Aorta (tissue), 5 donors: ENCODE data around the gene FBXW11. TPM values are rescaled to one million over a fixed set of nuclear protein-coding genes. Genes with fewer than 3 reads are reported as not detected.
"Not testable (repeated sequence)": the region's sequence is repeated elsewhere in the genome, so short reads cannot be mapped to it uniquely, and the experiment has no call there.

Experiments
- ATAC-seq: fragments of 200-7000 bp; cut with Tn5 transposase; one replicate; pipeline ENCODE4 v1.9.1; 2022; ENCODE audit warnings: moderate library complexity; ENCODE audit not compliant: low FRiP score
- DNase-seq, 2 donors: peaks; one replicate each; pipeline ENCODE4 v3.0.0-alpha.2; 2020
- H3K27ac ChIP-seq, 2 donors: one replicate each; pipeline ENCODE4 v1.5.1; 2013; ENCODE audit warnings: low read length in 2 of 2, mild to moderate bottlenecking in 2 of 2, moderate library complexity in 2 of 2, control low read depth in 1 of 2, inconsistent platforms in 1 of 2, low read depth in 1 of 2
- H3K27me3 ChIP-seq, 2 donors: one replicate each; pipeline ENCODE4 v1.6.1; 2013; ENCODE audit warnings: control low read depth in 1 of 2, low read length in 1 of 2, mild to moderate bottlenecking in 1 of 2, moderate library complexity in 1 of 2; ENCODE audit not compliant: insufficient read depth in 2 of 2, control insufficient read depth in 1 of 2
- H3K36me3 ChIP-seq, 2 donors: one replicate each; pipeline ENCODE4 v1.6.1; 2013; ENCODE audit warnings: control low read depth in 1 of 2, low read length in 1 of 2, mild to moderate bottlenecking in 1 of 2; ENCODE audit not compliant: insufficient read depth in 2 of 2, control insufficient read depth in 1 of 2
- H3K4me1 ChIP-seq, 2 donors: one replicate each; pipeline ENCODE4 v1.6.1; 2013; ENCODE audit warnings: low read length in 2 of 2, control low read depth in 1 of 2, mild to moderate bottlenecking in 1 of 2, moderate library complexity in 1 of 2; ENCODE audit not compliant: insufficient read depth in 2 of 2, control insufficient read depth in 1 of 2
- H3K4me3 ChIP-seq, 2 donors: one replicate each; pipeline ENCODE4 v1.5.1; 2013; ENCODE audit warnings: low read length in 2 of 2, control low read depth in 1 of 2, mild to moderate bottlenecking in 1 of 2
- H3K9me3 ChIP-seq: one replicate; pipeline ENCODE4 v1.6.1; 2013; ENCODE audit warnings: mild to moderate bottlenecking, low read length; ENCODE audit not compliant: control insufficient read depth
- WGBS, 2 donors: extraction: QIAGEN DNeasy Blood & Tissue Kit; methylation state at CpG; one replicate each; pipeline ENCODE4 v1.1.7; 2013; 5-methylcytosine and 5-hydroxymethylcytosine counted together
- intact Hi-C, 2 donors: fragments of 100-400 bp; cut with DNase I; formaldehyde crosslinking; loops; one replicate each; pipeline versions ENCODE4 v1.14.2 to v1.15.0; 2022
- polyA plus RNA-seq, 2 donors: library from polyadenylated mRNA; stranded (reverse); fragments of 200-250 nt; gene quantifications; one replicate each; pipeline ENCODE4 v1.2.3, GENCODE V29; 2013
- total RNA-seq, 2 donors: library from RNA; stranded (reverse); fragmentation: NEBNext Ultra II Directional; extraction: Animal tissue kit (Norgen Biotek cat#: 25700); gene quantifications; one replicate each; pipeline ENCODE4 v1.2.1, GENCODE V29; 2021
- donor health status: healthy with polysubstance abuse.
- donor health status: Bipolar disorder and iron deficiency.
- donor health status: DM: no; HTN: no; CAD: no.
- donor health status: DM: no; HTN: no; CAD: no.
- donor health status: DM: yes; HTN: yes; CAD: no.

Gene FBXW11
- total and polyA plus RNA-seq, 4 donors, result 13.5 to 64.0 (median 40.9) TPM

DNA sequence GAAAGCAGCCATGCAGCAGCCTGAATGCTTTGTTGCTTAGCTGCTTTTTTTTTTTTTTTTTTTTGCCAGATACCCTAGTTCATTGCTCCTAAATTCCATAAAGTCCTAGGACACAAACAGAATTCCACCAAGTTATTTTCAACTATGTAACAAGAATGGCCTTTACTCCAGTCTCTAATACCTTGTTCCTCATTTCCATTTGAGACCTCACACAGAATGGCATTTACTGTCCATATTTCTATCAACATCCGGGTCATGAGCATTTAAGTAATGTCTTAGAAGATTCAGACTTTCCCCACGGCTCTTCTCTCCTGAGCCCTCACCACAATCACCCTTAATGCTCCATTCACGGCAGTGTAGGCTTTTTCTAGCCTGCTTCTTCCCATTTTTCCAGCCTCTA lies 31.7 kb upstream of the FBXW11 start:
- H3K4me3 ChIP-seq, result no peak overlapping the region
- H3K4me1 ChIP-seq, result no peaks in the 10 kb centered on the region
- DNase-seq (no peak), ATAC-seq (no peak)
- 74 to 80% methylated on average over 3 of the region's 3 CpGs for WGBS, 2 donors
- intact Hi-C loops, result loop anchor here in 1 of 2 donors (2.0 kb wide), 1 partner anchor 125 kb away; no protein-coding TSS in a partner anchor
- H3K27ac ChIP-seq, result no peak overlapping the region
- no peaks in the 10 kb centered on the region for H3K9me3 ChIP-seq
- no peaks in the 10 kb centered on the region for H3K36me3 ChIP-seq
- H3K27me3 ChIP-seq, result no peaks in the 10 kb centered on the region

DNA sequence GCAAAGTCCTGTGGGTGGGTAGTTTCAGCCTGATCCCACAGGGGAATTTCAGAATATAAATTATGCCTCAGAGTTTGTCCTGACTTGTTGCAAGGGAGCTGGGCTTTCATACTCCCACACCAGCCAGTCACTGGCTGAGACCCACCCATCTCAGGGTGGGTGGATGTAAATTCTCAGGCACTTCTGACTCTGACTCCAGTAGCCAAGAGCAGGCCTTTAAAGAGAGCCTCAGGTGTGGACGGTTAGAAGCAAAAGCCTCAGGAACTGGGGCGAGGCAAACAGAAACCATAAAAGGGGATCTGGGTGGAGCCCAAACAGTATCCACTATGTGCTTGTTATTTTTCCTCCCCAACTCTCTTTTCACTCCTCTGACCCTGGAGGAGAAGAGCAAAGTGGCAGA lies 28.6 kb upstream of the FBXW11 start:
- H3K9me3 ChIP-seq, result no peaks in the 10 kb centered on the region
- H3K36me3 ChIP-seq, result no peaks in the 10 kb centered on the region
- intact Hi-C loops, result no loop called here
- no peaks in the 10 kb centered on the region for H3K27me3 ChIP-seq
- H3K4me1 ChIP-seq, result no peaks in the 10 kb centered on the region
- H3K4me3 ChIP-seq, result no peak overlapping the region
- DNase-seq, result no peak
- no peak for ATAC-seq
- no peak overlapping the region for H3K27ac ChIP-seq
- WGBS, 2 donors, result 55 to 68% methylated on average over 2 of the region's 2 CpGs

GRCh38 chr5:172031894-172032461 lies 25.5 kb upstream of the FBXW11 start:
- H3K9me3 ChIP-seq, result no peaks in the 10 kb centered on the region
- no peaks in the 10 kb centered on the region for H3K27me3 ChIP-seq
- ATAC-seq (no peak), DNase-seq (no peak)
- H3K4me3 ChIP-seq, result no peak overlapping the region
- intact Hi-C loops, result no loop called here
- no peaks in the 10 kb centered on the region for H3K4me1 ChIP-seq
- 95 to 98% methylated on average over 4 of the region's 4 CpGs for WGBS, 2 donors
- H3K27ac ChIP-seq, result no peak overlapping the region
- no peaks in the 10 kb centered on the region for H3K36me3 ChIP-seq

GRCh38 chr5:172029876-172030275 lies 23.4 kb upstream of the FBXW11 start:
- ATAC-seq, result no peak
- Histone ChIP-seq H3K27me3 (no peaks in the 10 kb centered on the region), H3K9me3 (no peaks in the 10 kb centered on the region), H3K4me3 (no peak overlapping the region), H3K4me1 (no peaks in the 10 kb centered on the region), H3K36me3 (no peaks in the 10 kb centered on the region), H3K27ac (no peak overlapping the region)
- intact Hi-C loops, result loop anchor here in 1 of 2 donors (10.0 kb wide), 1 partner anchor 605 kb away; no protein-coding TSS in a partner anchor
- DNase-seq, result no peak

DNA sequence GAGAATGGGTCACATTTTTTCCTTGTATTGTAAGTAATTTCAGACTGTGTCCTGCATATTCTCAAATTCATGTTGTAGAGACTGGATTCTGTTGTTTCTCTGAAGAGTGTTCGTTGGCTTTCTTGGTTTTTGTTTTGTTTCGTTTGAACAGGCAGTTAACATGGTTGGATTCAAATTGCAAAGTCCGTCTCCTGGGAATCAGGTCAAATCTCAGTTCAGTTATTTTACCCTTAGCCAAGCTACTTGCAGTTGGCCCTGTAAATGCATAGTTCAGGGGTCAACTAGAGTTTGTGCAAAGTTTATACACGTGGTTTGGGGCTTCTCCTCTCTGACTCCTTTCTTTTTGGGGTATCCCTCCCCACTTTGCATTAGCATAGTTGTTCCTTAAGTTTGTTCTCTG lies 21.7 kb upstream of the FBXW11 start:
- no peaks in the 10 kb centered on the region for H3K9me3 ChIP-seq
- H3K27ac ChIP-seq, result no peak overlapping the region
- DNase-seq (no peak), ATAC-seq (no peak)
- no peaks in the 10 kb centered on the region for H3K4me1 ChIP-seq
- H3K4me3 ChIP-seq, result no peak overlapping the region
- intact Hi-C loops, result loop anchor here in 1 of 2 donors (10.0 kb wide), 1 partner anchor 603 kb away; no protein-coding TSS in a partner anchor
- no peaks in the 10 kb centered on the region for H3K36me3 ChIP-seq
- 51 to 53% methylated on average over 4 of the region's 4 CpGs for WGBS, 2 donors
- H3K27me3 ChIP-seq, result no peaks in the 10 kb centered on the region

DNA sequence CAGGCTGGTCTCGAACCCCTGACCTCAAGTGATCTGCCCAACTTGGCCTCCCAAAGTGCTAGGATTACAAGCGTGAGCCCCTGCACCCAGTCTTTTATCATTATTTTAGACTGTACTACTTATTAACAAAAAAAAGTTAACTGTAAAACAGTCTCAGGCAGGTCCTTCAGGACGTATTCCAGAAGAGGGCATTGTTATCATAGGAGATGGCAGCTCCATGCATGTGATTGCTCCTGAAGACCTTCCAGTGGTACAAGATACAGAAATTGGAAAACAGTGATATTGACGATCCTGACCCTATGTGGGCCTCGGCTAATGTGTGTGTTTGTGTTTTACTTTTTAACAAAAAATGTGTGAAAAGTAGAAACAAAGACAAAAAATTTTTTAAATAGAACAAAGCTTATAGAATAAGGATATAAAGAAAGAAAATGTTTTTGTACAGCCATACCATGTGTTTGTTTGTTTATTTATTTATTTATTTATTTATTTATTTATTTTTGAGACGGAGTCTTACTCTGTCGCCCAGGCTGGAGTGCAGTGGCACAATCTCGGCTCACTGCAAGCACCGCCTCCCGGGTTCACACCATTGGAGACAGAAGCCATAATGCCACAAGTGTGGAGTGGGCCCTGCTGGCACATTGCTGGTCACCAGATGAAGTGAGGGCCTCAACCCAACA lies 13.8 kb upstream of the FBXW11 start:
- H3K27me3 ChIP-seq, H3K9me3 ChIP-seq, H3K4me3 ChIP-seq, H3K4me1 ChIP-seq, H3K27ac ChIP-seq, ATAC-seq, DNase-seq, H3K36me3 ChIP-seq: not testable (repeated sequence)
- intact Hi-C loops, result loop anchor here in 1 of 2 donors (10.0 kb wide), 1 partner anchor 595 kb away; no protein-coding TSS in a partner anchor
- WGBS, 2 donors, result 84 to 85% methylated on average over 10 of the region's 10 CpGs

DNA sequence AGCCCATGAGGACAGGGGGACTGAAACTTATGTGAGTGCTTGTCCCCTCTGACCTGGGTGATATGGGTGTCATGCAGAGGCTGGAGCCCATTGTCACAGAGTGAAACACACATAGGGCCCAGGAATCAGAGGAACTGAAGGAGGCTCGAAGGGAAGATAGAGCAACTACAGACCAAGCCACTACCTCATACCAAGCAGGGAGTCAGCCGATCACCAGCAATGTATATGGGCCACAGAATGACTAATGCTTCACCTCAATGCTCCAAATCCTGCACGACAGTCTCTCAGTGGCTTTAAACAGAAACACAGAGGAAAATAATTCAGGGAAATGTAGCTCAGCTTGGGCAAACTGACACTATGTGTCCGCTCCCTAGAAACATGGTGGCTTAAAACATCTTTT lies 8.9 kb upstream of the FBXW11 start:
- Histone ChIP-seq H3K27me3 (no peaks in the 10 kb centered on the region), H3K27ac (no peak overlapping the region), H3K36me3 (no peaks in the 10 kb centered on the region), H3K4me3 (no peak overlapping the region), H3K4me1 (no peaks in the 10 kb centered on the region), H3K9me3 (no peaks in the 10 kb centered on the region)
- 85 to 87% methylated on average over 4 of the region's 4 CpGs for WGBS, 2 donors
- ATAC-seq (no peak), DNase-seq (no peak)
- intact Hi-C loops, result no loop called here

GRCh38 chr5:172010278-172010677 lies 3.8 kb upstream of the FBXW11 start:
- H3K27ac ChIP-seq, result no peak overlapping the region
- no peak overlapping the region for H3K4me3 ChIP-seq
- WGBS, 2 donors, result 42 to 47% methylated on average over 2 of the region's 2 CpGs
- intact Hi-C loops, result no loop called here
- DNase-seq (no peak), ATAC-seq (no peak)
- H3K9me3 ChIP-seq, result no peaks in the 10 kb centered on the region
- H3K36me3 ChIP-seq, result no peaks in the 10 kb centered on the region
- H3K4me1 ChIP-seq, result no peaks in the 10 kb centered on the region
- no peaks in the 10 kb centered on the region for H3K27me3 ChIP-seq
